ENCODE measurements around the gene NLGN1.

DNA sequence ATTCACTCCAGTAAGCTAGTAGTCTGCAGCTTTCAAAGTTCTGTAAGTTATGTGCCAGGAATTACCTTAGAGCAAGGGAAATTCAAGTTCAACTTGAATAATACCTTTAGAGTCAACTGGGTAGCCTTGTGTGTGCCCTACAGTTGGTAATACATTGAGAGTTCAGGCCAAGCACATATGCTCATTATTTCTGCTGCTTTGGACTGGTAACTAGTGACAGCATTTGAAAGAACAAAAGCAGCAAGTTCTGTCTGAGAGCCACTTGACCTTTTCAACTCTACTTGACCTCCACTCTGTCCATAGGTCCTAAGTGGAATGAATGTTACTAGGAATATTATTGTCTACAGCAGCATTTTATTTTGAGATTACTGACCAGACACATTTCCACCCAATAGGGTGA, 723.5 kb downstream of the NLGN1 start:
- no peak for TF ChIP-seq TAF1 (IDR thresholded peaks at IDR 0.05; ENCODE audit: borderline replicate concordance, insufficient read depth, low read length)
- TF ChIP-seq SIN3A (IDR thresholded peaks at IDR 0.05; ENCODE audit: borderline replicate concordance, insufficient read depth, low read length): no peak
- TF ChIP-seq, protein P1, sequence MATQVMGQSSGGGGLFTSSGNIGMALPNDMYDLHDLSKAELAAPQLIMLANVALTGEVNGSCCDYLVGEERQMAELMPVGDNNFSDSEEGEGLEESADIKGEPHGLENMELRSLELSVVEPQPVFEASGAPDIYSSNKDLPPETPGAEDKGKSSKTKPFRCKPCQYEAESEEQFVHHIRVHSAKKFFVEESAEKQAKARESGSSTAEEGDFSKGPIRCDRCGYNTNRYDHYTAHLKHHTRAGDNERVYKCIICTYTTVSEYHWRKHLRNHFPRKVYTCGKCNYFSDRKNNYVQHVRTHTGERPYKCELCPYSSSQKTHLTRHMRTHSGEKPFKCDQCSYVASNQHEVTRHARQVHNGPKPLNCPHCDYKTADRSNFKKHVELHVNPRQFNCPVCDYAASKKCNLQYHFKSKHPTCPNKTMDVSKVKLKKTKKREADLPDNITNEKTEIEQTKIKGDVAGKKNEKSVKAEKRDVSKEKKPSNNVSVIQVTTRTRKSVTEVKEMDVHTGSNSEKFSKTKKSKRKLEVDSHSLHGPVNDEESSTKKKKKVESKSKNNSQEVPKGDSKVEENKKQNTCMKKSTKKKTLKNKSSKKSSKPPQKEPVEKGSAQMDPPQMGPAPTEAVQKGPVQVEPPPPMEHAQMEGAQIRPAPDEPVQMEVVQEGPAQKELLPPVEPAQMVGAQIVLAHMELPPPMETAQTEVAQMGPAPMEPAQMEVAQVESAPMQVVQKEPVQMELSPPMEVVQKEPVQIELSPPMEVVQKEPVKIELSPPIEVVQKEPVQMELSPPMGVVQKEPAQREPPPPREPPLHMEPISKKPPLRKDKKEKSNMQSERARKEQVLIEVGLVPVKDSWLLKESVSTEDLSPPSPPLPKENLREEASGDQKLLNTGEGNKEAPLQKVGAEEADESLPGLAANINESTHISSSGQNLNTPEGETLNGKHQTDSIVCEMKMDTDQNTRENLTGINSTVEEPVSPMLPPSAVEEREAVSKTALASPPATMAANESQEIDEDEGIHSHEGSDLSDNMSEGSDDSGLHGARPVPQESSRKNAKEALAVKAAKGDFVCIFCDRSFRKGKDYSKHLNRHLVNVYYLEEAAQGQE (IDR thresholded peaks at IDR 0.05; ENCODE audit: insufficient read depth in 1 of 2, low read depth in 2 of 2, low read length in 2 of 2): no peak
- TF ChIP-seq POLR2AphosphoS5 (IDR thresholded peaks at IDR 0.05; ENCODE audit: low read depth, low read length): no peak
- no peak for TF ChIP-seq FOXP2 (optimal IDR thresholded peaks at IDR 0.05; ENCODE audit: borderline replicate concordance, extremely low read depth, extremely low read length, insufficient read depth)
